ELF-1 (cell line): ENCODE measurements around the gene ATAD3A.

ENCODE experiments used
- DNase-seq: peaks from one replicate; pipeline ENCODE4 v3.0.0-alpha.2; 2016; ENCODE audit warnings: low read depth, low spot score

Gene ATAD3A

DNA sequence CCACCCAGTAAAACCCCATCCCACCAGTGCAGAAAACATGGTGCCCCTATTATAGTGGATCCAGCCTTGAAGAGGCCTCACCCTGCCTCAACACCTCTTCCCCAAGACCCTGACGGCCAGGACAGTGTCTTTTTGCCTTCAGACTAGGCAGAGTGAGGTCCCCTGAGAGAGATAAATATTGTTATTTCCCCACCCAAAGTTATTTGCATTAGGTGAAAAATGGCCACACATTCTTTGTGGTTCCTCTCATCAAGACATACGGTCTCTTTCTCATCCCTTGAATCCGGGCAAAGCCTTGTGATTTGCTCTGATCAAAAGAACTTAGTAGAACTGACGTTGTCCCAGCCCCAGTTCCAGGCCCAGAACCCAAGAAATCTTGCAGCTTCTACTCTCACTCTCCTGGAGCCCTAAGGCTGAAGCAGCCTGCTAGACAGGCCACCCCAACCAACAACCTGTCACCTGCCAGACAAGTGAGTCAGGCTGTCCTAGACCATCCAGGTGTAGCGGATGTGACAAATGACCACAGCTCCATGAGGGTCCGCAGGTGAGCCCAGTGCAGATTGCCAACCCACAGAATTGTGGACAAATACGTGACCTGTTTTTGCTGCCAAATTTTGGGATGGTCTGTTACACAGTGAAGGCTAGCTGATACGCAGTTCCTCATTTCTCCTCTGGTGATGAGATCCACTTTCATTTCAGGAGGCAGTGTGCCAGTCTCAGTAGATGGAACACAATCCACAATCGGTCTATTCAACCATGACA is 70.8 kb downstream of the ATAD3A start:
- no peak for DNase-seq

GRCh38 chr1:1583347-1584010 is 71.5 kb downstream of the ATAD3A start:
- no peak for DNase-seq
